B cell (primary cell): Measurements from ENCODE around the gene DEF6. TPM values are rescaled to one million over a fixed set of nuclear protein-coding genes. Genes with fewer than 3 reads are reported as not detected.

ENCODE experiments used
- ATAC-seq: fragments of 200-7000 bp; cut with Tn5 transposase; one replicate; pipeline ENCODE4 v1.10.0; 2021; ENCODE audit warnings: low read depth, mild to moderate bottlenecking, moderate number of reproducible peaks, moderate library complexity
- CTCF ChIA-PET: fragments of 350-600 bp; sonication (Branson Sonifier 250); formaldehyde crosslinking; loops from one replicate; lab custom pipeline; 2021; ENCODE audit warnings: antibody characterized with exemption, inconsistent platforms; lab: Charles Lee
- POLR2A ChIA-PET: fragments of 350-600 bp; sonication (Branson Sonifier 250); formaldehyde crosslinking; loops from one replicate; lab custom pipeline; 2021; ENCODE audit warnings: antibody characterized with exemption; lab: Charles Lee
- DNase-seq: peaks from one replicate; pipeline ENCODE4 v3.0.0; 2013
- H2AFZ ChIP-seq: 2 replicates; pipeline ENCODE4 v1.6.1; 2012; ENCODE audit warnings: mild to moderate bottlenecking, low read depth, low read length; ENCODE audit not compliant: insufficient read depth, poor library complexity, severe bottlenecking
- H3K27ac ChIP-seq, 2 donors: 1 replicate in 1 of 2; 2 replicates in 1 of 2; pipeline ENCODE4 v1.5.1; 2012 to 2013; ENCODE audit warnings: low read length in 2 of 2, mild to moderate bottlenecking in 2 of 2, moderate library complexity in 1 of 2
- H3K27me3 ChIP-seq, 4 experiments: fragments of 200-600 bp in 1 of 4; sonication (generic) in 1 of 4; replicated peaks in 1 of 4; 1 replicate in 2 of 4; 2 replicates in 2 of 4; pipeline versions ENCODE4 v1.6.1 to v1.7.0; 2013 to 2016; ENCODE audit warnings: low read length in 3 of 4, mild to moderate bottlenecking in 2 of 4, mixed read lengths in 1 of 4, moderate library complexity in 1 of 4; ENCODE audit not compliant: insufficient read depth in 4 of 4, control insufficient read depth in 3 of 4; ENCODE audit errors: control extremely low read depth in 1 of 4
- H3K36me3 ChIP-seq, 2 experiments: replicated peaks in 1 of 2; 1 replicate in 1 of 2; 2 replicates in 1 of 2; pipeline versions ENCODE4 v1.6.1 to v1.7.1; 2013; ENCODE audit warnings: low read length in 1 of 2; ENCODE audit not compliant: insufficient read depth in 2 of 2, control insufficient read depth in 1 of 2; ENCODE audit errors: control extremely low read depth in 1 of 2, extremely low read depth in 1 of 2
- H3K4me1 ChIP-seq, 2 donors: fragments of 200-600 bp in 1 of 2; sonication (generic) in 1 of 2; 1 replicate in 1 of 2; 2 replicates in 1 of 2; pipeline versions ENCODE4 v1.5.1 to v1.6.1; 2013 to 2017; ENCODE audit warnings: low read length in 2 of 2; ENCODE audit not compliant: control insufficient read depth in 2 of 2, insufficient read depth in 2 of 2
- H3K4me2 ChIP-seq: replicated peaks from 2 replicates; pipeline ENCODE3; 2012; ENCODE audit warnings: mild to moderate bottlenecking, low read depth, low read length; ENCODE audit not compliant: poor library complexity, severe bottlenecking
- H3K4me3 ChIP-seq, 5 experiments: fragments of 200-600 bp in 1 of 5; sonication (generic) in 1 of 5; 1 replicate in 3 of 5; 2 replicates in 2 of 5; pipeline versions ENCODE4 v1.5.1 to v1.7.0; 2011 to 2016; ENCODE audit warnings: low read length in 4 of 5, mild to moderate bottlenecking in 4 of 5, low read depth in 2 of 5, control low read depth in 1 of 5, moderate library complexity in 1 of 5; ENCODE audit not compliant: insufficient read depth in 1 of 5; ENCODE audit errors: control extremely low read depth in 1 of 5, extremely low read depth in 1 of 5
- H3K79me2 ChIP-seq: fragments of 200-600 bp; sonication (generic); one replicate; pipeline ENCODE4 v1.6.0; 2016; ENCODE audit warnings: low read length; ENCODE audit not compliant: control insufficient read depth, insufficient read depth
- H3K9ac ChIP-seq: fragments of 200-600 bp; sonication (generic); 2 replicates; pipeline ENCODE4 v1.6.1; 2017; ENCODE audit warnings: mild to moderate bottlenecking, low read length, moderate library complexity
- H3K9me3 ChIP-seq, 3 donors: one replicate each; pipeline versions ENCODE4 v1.6.1 to v1.7.1; 2013; ENCODE audit warnings: low read length in 2 of 3; ENCODE audit not compliant: control insufficient read depth in 2 of 3, insufficient read depth in 1 of 3; ENCODE audit errors: control extremely low read depth in 1 of 3
- H4K20me1 ChIP-seq: 2 replicates; pipeline ENCODE4 v1.6.0; 2012; ENCODE audit warnings: mild to moderate bottlenecking, low read length; ENCODE audit not compliant: insufficient read depth, control insufficient read depth, poor library complexity, severe bottlenecking
- H3K27ac Mint-ChIP-seq: one replicate; pipeline ENCODE4 v1.8.0; 2021; ENCODE audit warnings: mixed read lengths
- H3K27me3 Mint-ChIP-seq: one replicate; pipeline ENCODE4 v1.8.0; 2021; ENCODE audit warnings: mixed read lengths
- H3K4me1 Mint-ChIP-seq: one replicate; pipeline ENCODE4 v1.8.0; 2021; ENCODE audit warnings: mixed read lengths
- H3K4me3 Mint-ChIP-seq: one replicate; pipeline ENCODE4 v1.8.0; 2021; ENCODE audit warnings: mixed read lengths
- H3K9me3 Mint-ChIP-seq: one replicate; pipeline ENCODE4 v1.8.0; 2022; ENCODE audit warnings: mixed read lengths; ENCODE audit not compliant: insufficient read depth
- EZH2 ChIP-seq: IDR thresholded peaks from 2 replicates; pipeline ENCODE4 v1.6.1; 2012; ENCODE audit warnings: borderline replicate concordance, low read depth, mild to moderate bottlenecking, moderate library complexity, low read length; ENCODE audit not compliant: insufficient read depth, poor library complexity, severe bottlenecking
- WGBS: methylation state at CpG from one replicate; pipeline ENCODE4 v1.1.5; 2013; ENCODE audit warnings: missing lambda C conversion rate; ENCODE audit not compliant: insufficient coverage; 5-methylcytosine and 5-hydroxymethylcytosine counted together
- intact Hi-C: fragments of 100-400 bp; cut with micrococcal nuclease; formaldehyde crosslinking; loops from one replicate; pipeline ENCODE4 v1.10.0; 2022
- polyA plus RNA-seq: library from polyadenylated mRNA; depleted of rRNA; stranded (reverse); fragments of >200 nt; gene quantifications from 2 replicates; pipeline ENCODE4 v1.2.3, GENCODE V29; 2012
- total RNA-seq, 2 donors: library from RNA; stranded (reverse); fragments of 120-200 nt in 1 of 2; gene quantifications; 1 replicate in 1 of 2; 2 replicates in 1 of 2; pipeline versions ENCODE4 v1.2.3 to v1.2.4, GENCODE V29; 2013 to 2022
- TF ChIP-seq, protein P1 (sequence below): fragments of 200-600 bp; IDR thresholded peaks from one replicate; pipeline ENCODE4 v1.8.0; 2022; ENCODE audit warnings: antibody characterized with exemption, mild to moderate bottlenecking

The DEF6 gene
- total and polyA plus RNA-seq, 2 donors (not counting 1 experiment from before 2014, with no cell fraction given), result 105 to 159 TPM

DNA sequence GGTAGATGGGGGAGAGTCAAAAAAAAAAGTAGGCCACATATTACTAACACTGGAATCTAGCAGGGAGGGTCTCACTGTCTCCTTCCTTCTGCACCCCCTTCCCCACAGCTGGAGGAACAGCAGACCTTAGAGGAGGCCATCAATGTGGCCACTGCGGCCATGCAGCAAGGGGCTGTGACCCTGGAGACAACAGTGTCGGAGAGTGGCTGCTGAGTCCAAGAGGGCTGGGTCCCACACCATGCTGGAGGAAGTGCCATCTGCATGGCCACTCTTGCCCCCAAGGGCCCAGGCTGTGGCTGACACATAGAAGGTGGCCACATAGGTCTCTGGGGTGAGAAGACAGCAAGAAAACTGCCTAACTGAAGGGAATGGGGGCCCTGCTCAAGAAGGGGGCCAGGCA, 2.6 kb upstream of the DEF6 start:
- Histone ChIP-seq H3K27ac (no peak overlapping the region), H3K36me3 (peaks cover 0 to 52% of the 10 kb centered on the region in 2 experiments), H3K27me3 (no peaks in the 10 kb centered on the region), H3K9ac (no peak overlapping the region), H3K4me1 (peaks cover 25 to 37% of the 10 kb centered on the region in 2 donors), H3K9me3 (no peaks in the 10 kb centered on the region), H2AFZ (no peak overlapping the region), H4K20me1 (no peaks in the 10 kb centered on the region), H3K79me2 (peaks cover 24% of the 10 kb centered on the region), H3K4me3 (no peak overlapping the region), H3K4me2 (no peak overlapping the region)
- Mint-ChIP-seq H3K9me3 (no peaks in the 10 kb centered on the region), H3K4me3 (no peak overlapping the region), H3K4me1 (peaks cover 34% of the 10 kb centered on the region), H3K27me3 (no peaks in the 10 kb centered on the region), H3K27ac (no peak overlapping the region)
- 90% methylated on average over 2 of the region's 2 CpGs for WGBS
- ATAC-seq (no peak), DNase-seq (no peak)
- CTCF ChIA-PET, result interaction anchor here (0.6 to 13.2 kb wide), 14 partner anchors 9 to 442 kb away, joined by 3 to 301 read pairs (median 15); partner anchors contain the start of genes ARMC12, FANCE and RPL10A
- intact Hi-C loops, result no loop called here
- TF ChIP-seq EZH2, result no peak
- TF ChIP-seq, protein P1, sequence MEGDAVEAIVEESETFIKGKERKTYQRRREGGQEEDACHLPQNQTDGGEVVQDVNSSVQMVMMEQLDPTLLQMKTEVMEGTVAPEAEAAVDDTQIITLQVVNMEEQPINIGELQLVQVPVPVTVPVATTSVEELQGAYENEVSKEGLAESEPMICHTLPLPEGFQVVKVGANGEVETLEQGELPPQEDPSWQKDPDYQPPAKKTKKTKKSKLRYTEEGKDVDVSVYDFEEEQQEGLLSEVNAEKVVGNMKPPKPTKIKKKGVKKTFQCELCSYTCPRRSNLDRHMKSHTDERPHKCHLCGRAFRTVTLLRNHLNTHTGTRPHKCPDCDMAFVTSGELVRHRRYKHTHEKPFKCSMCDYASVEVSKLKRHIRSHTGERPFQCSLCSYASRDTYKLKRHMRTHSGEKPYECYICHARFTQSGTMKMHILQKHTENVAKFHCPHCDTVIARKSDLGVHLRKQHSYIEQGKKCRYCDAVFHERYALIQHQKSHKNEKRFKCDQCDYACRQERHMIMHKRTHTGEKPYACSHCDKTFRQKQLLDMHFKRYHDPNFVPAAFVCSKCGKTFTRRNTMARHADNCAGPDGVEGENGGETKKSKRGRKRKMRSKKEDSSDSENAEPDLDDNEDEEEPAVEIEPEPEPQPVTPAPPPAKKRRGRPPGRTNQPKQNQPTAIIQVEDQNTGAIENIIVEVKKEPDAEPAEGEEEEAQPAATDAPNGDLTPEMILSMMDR, result no peak
- POLR2A ChIA-PET, result no interaction called here

DNA sequence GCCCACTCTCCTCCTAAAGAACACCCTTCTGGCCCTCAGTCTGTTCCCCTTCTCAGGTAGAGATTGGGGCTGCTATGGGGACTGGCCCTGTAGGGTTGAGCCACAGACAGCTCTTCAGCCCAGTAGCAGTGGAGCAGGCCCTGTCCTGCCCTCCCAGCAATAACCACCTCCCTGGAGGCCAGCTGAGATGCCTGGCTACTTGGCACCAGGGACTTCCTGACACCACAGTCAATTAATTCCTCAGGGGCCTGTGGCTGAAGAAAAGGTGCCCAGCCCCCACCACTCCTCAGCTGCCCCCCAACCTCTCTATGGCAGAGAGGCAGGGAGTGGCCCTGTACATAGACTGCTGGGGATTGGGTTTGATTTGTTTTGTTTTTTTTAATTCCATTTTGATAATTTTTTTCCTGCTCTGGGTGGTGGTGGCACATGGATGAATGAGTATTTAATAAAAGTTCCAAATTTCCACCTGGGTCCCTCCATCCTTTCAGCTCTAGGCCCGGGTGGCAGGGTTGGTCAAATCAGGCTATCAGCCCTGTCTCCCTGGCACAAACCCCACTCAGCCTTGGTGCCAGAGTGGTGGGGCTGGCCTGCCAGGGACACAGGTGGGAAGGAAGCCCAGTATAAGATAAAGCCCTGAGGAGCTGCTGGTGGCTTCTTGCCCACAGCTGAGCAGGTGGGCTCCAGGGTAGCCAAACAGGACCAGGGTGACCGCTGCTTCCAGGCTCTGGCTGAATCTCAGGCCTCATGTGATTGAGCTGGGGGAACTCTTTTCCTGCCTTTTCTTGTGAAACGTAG, 1.9 kb upstream of the DEF6 start:
- Histone ChIP-seq H3K27me3 (no peaks in the 10 kb centered on the region), H3K36me3 (peaks cover 0 to 45% of the 10 kb centered on the region in 2 experiments), H3K79me2 (peaks cover 31% of the 10 kb centered on the region), H3K27ac (no peak overlapping the region), H2AFZ (no peak overlapping the region), H3K9ac (no peak overlapping the region), H3K4me2 (no peak overlapping the region), H3K4me1 (peaks cover 32 to 43% of the 10 kb centered on the region in 2 donors), H4K20me1 (no peaks in the 10 kb centered on the region), H3K4me3 (no peak overlapping the region), H3K9me3 (no peaks in the 10 kb centered on the region)
- Mint-ChIP-seq H3K27me3 (no peaks in the 10 kb centered on the region), H3K4me1 (peaks cover 41% of the 10 kb centered on the region), H3K27ac (no peak overlapping the region), H3K4me3 (no peak overlapping the region), H3K9me3 (no peaks in the 10 kb centered on the region)
- TF ChIP-seq EZH2, result no peak
- TF ChIP-seq, protein P1, result no peak
- POLR2A ChIA-PET, result no interaction called here
- ATAC-seq (no peak), DNase-seq (no peak)
- intact Hi-C loops, result no loop called here
- CTCF ChIA-PET, result interaction anchor here (0.5 to 13.2 kb wide), 24 partner anchors 10 to 441 kb away, joined by 3 to 301 read pairs (median 8); partner anchors contain the start of genes ARMC12, FANCE, PPARD and RPL10A
- WGBS, result 100% methylated on average over 1 of the region's 3 CpGs
